Heart left ventricle (tissue), 13 donors: Measurements from ENCODE around the gene ANAPC10.

Experiments
- POLR2A ChIP-seq, 2 donors: fragments of 450-650 bp; IDR thresholded peaks; one replicate each; pipeline ENCODE4 v1.6.1; 2017; ENCODE audit warnings: antibody characterized with exemption in 2 of 2, mild to moderate bottlenecking in 2 of 2, moderate library complexity in 2 of 2
- TF ChIP-seq, protein P1 (sequence below), 12 donors: fragments of 200-600 bp; sonication (generic) in 4 of 12; IDR thresholded peaks; one replicate each; pipeline versions ENCODE4 v1.5.0 to v1.8.0; 2018 to 2022; ENCODE audit warnings: antibody characterized with exemption in 12 of 12, mild to moderate bottlenecking in 5 of 12
- donor health status: ischemic (EF 13 %, LVEDD 7.1; RV severe dilation, severe dysfunction).
- donor health status: DM: no; HTN: yes; CAD: no.
- donor health status: DM: no; HTN: no; CAD: no.
- donor health status: ischemic (EF 25% LVEDD 6.9; RV normal size, moderate dysfunction).
- donor health status: ischemic (EF 25% LVEDD 5.7; RV mildly dilated, moderate dysfunction).
- donor health status: ischemic (EF 35%, LVEDD 5.7; RV mildly dilated, moderate dysfunction).
- donor health status: nonischemic (EF 11% LVEDD 7.7; RV severe dilation, severe dysfunction).
- donor health status: DM: yes; HTN: yes; CAD: no.
- donor health status: PGD.
- donor health status: ischemic (EF 29% LVEDD 5.4; RV normal size, mild dysfunction).
- donor health status: nonischemic (EF 23%, LVEDD 6.1; RV moderate dilation, normal function).

DNA sequence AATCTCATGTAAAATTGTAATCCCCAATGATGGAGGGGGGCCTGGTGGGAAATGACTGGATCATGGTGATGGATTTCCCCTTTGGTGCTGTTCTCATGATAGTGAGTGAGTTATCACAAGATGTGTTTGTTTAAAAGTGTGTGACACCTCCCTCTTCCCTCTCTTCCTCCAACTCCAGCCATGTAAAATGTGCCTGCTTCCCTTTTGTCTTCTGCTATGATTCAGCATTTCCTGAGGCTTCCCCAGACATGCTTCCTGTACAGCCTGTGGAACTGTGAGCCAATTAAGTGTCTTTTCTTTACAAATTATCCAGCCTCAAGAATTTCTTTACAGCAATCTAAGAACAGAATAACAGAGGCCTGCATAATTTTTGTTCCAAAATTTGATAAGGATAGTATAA, 85.2 kb downstream of the ANAPC10 start:
- no peak for TF ChIP-seq POLR2A (IDR thresholded peaks at IDR 0.05)
- TF ChIP-seq, protein P1, sequence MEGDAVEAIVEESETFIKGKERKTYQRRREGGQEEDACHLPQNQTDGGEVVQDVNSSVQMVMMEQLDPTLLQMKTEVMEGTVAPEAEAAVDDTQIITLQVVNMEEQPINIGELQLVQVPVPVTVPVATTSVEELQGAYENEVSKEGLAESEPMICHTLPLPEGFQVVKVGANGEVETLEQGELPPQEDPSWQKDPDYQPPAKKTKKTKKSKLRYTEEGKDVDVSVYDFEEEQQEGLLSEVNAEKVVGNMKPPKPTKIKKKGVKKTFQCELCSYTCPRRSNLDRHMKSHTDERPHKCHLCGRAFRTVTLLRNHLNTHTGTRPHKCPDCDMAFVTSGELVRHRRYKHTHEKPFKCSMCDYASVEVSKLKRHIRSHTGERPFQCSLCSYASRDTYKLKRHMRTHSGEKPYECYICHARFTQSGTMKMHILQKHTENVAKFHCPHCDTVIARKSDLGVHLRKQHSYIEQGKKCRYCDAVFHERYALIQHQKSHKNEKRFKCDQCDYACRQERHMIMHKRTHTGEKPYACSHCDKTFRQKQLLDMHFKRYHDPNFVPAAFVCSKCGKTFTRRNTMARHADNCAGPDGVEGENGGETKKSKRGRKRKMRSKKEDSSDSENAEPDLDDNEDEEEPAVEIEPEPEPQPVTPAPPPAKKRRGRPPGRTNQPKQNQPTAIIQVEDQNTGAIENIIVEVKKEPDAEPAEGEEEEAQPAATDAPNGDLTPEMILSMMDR (IDR thresholded peaks at IDR 0.05), result no peak
